Measurements from ENCODE around the gene SLC38A9.

DNA sequence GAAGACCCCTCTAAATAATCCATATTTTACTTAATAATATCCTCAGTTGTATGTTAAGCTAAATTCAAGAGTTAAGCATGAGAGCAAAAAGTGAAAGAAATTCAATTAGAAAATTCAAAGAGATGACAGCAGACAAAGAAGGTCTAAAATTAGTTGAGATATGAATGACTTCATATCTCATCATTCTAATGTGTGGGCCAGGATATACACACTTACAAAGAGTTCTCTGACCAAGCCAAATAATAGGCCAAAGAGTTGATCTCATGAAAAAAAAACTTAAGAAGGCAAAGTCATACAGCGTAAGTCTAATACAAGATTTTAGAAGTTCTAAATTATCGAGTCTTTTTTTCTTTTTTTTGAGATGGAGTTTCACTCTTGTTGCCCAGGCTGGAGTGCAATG lies 89.7 kb downstream of the SLC38A9 start:
- no peak for TF ChIP-seq POLR2AphosphoS5 (IDR thresholded peaks at IDR 0.05)
- TF ChIP-seq, protein P1, sequence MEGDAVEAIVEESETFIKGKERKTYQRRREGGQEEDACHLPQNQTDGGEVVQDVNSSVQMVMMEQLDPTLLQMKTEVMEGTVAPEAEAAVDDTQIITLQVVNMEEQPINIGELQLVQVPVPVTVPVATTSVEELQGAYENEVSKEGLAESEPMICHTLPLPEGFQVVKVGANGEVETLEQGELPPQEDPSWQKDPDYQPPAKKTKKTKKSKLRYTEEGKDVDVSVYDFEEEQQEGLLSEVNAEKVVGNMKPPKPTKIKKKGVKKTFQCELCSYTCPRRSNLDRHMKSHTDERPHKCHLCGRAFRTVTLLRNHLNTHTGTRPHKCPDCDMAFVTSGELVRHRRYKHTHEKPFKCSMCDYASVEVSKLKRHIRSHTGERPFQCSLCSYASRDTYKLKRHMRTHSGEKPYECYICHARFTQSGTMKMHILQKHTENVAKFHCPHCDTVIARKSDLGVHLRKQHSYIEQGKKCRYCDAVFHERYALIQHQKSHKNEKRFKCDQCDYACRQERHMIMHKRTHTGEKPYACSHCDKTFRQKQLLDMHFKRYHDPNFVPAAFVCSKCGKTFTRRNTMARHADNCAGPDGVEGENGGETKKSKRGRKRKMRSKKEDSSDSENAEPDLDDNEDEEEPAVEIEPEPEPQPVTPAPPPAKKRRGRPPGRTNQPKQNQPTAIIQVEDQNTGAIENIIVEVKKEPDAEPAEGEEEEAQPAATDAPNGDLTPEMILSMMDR (IDR thresholded peaks at IDR 0.05) = no peak
